Natural killer cell treated with Interleukin-12 subunit alpha and Interleukin-12 subunit beta and Interleukin-15 and Interleukin-18, amount 100 ng/mL, for 72 hours (primary cell): ENCODE data around the gene FREM1. TPM values are rescaled to one million over a fixed set of nuclear protein-coding genes. Genes with fewer than 3 reads are reported as not detected.

ENCODE experiments used
- ATAC-seq, 2 donors: fragments of 150-1000 bp; cut with Tn5 transposase in 1 of 2; sonication (Bioruptor Pico), chemical (Tn5 transposase) in 1 of 2; 2 replicates each; pipeline ENCODE4 v1.10.0; 2021
- DNase-seq: peaks from one replicate; pipeline ENCODE4 v3.0.0; 2022; ENCODE audit warnings: low spot score
- H3K27ac Mint-ChIP-seq, 2 donors: 1 replicate in 1 of 2; 2 replicates in 1 of 2; pipeline ENCODE4 v1.8.0; 2022; ENCODE audit warnings: mixed read lengths in 2 of 2, mild to moderate bottlenecking in 1 of 2, moderate library complexity in 1 of 2
- H3K27me3 Mint-ChIP-seq, 2 donors: 1 replicate in 1 of 2; 2 replicates in 1 of 2; pipeline ENCODE4 v1.8.0; 2022; ENCODE audit warnings: mixed read lengths in 2 of 2
- H3K36me3 Mint-ChIP-seq: one replicate; pipeline ENCODE4 v1.8.0; 2022; ENCODE audit warnings: mixed read lengths
- H3K4me1 Mint-ChIP-seq, 2 donors: 1 replicate in 1 of 2; 2 replicates in 1 of 2; pipeline ENCODE4 v1.8.0; 2022; ENCODE audit warnings: low read depth in 2 of 2, mixed read lengths in 2 of 2, mild to moderate bottlenecking in 1 of 2
- H3K4me3 Mint-ChIP-seq: one replicate; pipeline ENCODE4 v1.8.0; 2022; ENCODE audit warnings: mixed read lengths
- H3K9me3 Mint-ChIP-seq: 2 replicates; pipeline ENCODE4 v1.8.0; 2022; ENCODE audit warnings: mixed read lengths
- total RNA-seq, 2 donors: library from RNA; stranded (reverse); gene quantifications; one replicate each; pipeline ENCODE4 v1.2.3, GENCODE V29; 2022

FREM1 gene
- total RNA-seq, 2 donors from 2014 or later, result not detected

DNA sequence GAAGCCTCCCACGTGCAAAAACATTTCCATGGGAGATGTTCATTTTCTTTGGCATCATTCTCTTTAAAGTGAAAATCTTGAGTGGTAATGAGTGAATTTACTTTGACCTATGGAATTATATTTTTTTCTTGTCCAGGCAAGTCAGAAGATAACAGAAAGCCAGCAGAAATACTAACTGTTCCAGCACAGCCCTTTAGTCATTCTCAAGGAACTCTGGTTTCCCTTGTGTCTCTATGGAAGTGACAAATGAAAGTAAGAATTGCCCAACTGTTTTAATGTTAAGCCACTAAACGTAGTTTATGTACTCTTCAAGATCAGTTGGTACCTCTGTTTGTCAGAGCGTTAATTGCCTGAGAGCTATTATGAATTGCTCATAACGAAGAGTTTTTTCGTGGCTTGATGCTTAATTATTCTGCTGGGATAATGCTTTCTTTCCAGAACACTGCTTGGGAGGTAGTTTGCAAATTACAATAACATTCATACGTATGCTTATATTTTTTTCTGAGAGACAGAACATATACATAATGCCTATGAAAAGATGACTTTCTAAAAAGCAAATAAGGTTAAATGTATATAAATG lies 103.2 kb downstream of the FREM1 start:
- peaks cover 4 to 15% of the 10 kb centered on the region in 2 donors for H3K27me3 Mint-ChIP-seq
- no peak overlapping the region for H3K27ac Mint-ChIP-seq
- H3K4me3 Mint-ChIP-seq, result no peak overlapping the region
- H3K36me3 Mint-ChIP-seq, result no peaks in the 10 kb centered on the region
- ATAC-seq, result no peak
- H3K9me3 Mint-ChIP-seq, result peaks cover 3% of the 10 kb centered on the region
- DNase-seq, result no peak
- H3K4me1 Mint-ChIP-seq, result no peaks in the 10 kb centered on the region

DNA sequence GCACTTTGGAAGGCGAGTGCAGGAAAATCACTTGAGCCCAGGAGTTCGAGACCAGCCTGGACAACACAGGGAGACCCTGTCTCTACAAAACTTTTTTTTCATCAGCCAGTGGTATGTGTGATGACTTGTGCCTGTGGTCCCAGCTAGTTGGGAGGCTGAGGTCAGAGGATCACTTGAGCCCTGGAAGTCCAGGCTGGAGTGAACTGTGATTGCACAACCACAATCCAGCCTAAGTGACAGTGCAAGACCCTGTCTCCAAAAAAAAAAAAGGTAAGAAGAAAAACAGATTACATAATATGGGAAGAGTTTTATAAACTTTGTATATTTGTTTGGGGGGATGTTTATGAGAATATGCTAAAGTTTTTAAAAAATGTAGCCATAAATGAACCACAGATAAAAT lies 111.2 kb downstream of the FREM1 start:
- H3K4me3 Mint-ChIP-seq, result no peak overlapping the region
- ATAC-seq (no peak), DNase-seq (no peak)
- H3K9me3 Mint-ChIP-seq, result peaks cover under 1% of the 10 kb centered on the region
- no peaks in the 10 kb centered on the region for H3K36me3 Mint-ChIP-seq
- H3K27ac Mint-ChIP-seq, result no peak overlapping the region
- H3K4me1 Mint-ChIP-seq, result no peaks in the 10 kb centered on the region
- peaks cover 6 to 13% of the 10 kb centered on the region in 2 donors for H3K27me3 Mint-ChIP-seq

DNA sequence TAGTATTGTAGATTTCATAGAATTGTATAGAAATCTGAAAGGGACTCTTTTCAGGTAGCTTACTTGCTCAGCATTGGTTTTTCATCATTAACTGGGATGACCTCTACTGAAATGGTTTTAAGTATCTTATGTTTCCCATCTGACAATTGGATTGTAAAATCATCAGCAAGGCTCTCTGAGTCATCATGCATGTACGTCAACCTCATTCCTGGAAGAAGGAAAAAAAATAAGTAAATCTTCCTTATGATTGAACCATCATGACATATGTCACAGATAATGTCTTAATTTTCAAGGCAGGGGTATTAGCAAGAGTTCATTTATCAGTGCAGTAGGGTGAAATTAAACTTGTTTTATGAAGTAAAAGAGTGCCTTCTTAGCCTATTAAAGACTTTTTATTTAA lies 112.8 kb downstream of the FREM1 start:
- Mint-ChIP-seq H3K9me3 (peaks cover 2% of the 10 kb centered on the region), H3K36me3 (no peaks in the 10 kb centered on the region), H3K27me3 (peaks cover 6 to 14% of the 10 kb centered on the region in 2 donors), H3K4me3 (no peak overlapping the region), H3K27ac (no peak overlapping the region), H3K4me1 (no peaks in the 10 kb centered on the region)
- ATAC-seq (no peak), DNase-seq (no peak)

DNA sequence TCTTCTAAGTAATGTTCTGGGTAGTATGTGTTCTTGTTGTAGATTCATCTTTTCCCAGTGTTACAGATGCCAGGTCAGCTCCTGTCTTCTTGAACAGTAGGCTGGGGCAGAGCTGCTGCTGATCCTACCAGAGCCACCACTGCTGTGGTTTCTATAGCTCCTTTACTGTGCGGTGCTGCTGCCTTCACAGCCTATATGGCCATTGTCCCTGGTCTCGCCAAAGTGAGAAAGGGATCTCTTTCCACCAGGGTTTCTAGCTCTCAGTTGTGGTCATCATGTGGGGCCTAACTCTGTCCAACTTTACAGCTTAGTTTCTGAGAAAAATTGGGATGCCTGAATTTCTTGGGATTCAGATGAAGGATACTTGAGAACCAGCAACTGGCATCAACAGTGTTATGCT lies 116.8 kb downstream of the FREM1 start:
- Mint-ChIP-seq H3K27ac (no peak overlapping the region), H3K4me1 (no peaks in the 10 kb centered on the region), H3K9me3 (peaks cover 2% of the 10 kb centered on the region), H3K4me3 (no peak overlapping the region), H3K36me3 (no peaks in the 10 kb centered on the region), H3K27me3 (peaks cover 10 to 20% of the 10 kb centered on the region in 2 donors)
- DNase-seq (no peak), ATAC-seq (no peak)

DNA sequence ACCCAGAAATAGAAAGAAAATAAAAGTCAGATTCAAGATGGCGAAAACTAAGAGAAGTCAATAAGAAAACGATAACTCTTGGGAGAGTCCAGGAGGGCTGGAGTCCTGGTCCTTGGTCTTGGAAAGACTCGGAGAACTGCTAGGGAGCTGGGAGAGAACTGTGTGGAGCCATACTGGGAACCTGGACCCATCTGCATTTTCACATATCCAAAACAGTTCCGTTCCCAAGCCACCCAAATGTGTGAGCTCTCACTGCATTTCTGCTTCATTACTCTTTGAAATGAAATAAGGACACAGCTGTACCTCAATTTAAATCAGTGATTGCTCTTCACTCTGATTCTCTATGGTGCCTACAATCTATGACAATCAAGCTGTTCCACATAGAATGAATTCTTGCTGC lies 119.6 kb downstream of the FREM1 start:
- Mint-ChIP-seq H3K4me1 (no peaks in the 10 kb centered on the region), H3K27me3 (peaks cover 14 to 27% of the 10 kb centered on the region in 2 donors), H3K36me3 (no peaks in the 10 kb centered on the region), H3K4me3 (no peak overlapping the region), H3K27ac (no peak overlapping the region), H3K9me3 (peaks cover 2% of the 10 kb centered on the region)
- no peak for DNase-seq
- no peak for ATAC-seq

DNA sequence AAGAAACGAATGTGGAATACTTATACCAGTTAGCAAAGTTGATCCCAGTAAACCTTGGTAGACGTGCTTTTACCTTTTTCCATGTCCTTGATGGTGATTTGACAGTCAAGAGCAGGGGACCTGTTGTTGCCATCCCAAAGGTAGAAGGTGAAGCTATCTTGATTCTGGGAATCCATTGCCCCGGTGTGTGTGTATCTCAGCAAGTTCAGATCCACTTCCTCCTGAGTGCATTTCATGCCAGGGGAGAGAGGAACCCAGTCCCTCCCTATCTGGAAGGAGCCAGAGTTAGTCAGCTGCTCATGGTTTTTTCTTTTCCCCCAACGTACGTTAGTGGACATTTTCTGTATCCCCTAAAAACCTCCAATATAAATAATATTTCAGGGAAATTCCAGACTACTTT lies 121.4 kb downstream of the FREM1 start:
- Mint-ChIP-seq H3K36me3 (no peaks in the 10 kb centered on the region), H3K4me3 (no peak overlapping the region), H3K4me1 (no peaks in the 10 kb centered on the region), H3K27me3 (peaks cover 12 to 32% of the 10 kb centered on the region in 2 donors), H3K27ac (no peak overlapping the region), H3K9me3 (peaks cover under 1% of the 10 kb centered on the region)
- no peak for DNase-seq
- ATAC-seq, result no peak

DNA sequence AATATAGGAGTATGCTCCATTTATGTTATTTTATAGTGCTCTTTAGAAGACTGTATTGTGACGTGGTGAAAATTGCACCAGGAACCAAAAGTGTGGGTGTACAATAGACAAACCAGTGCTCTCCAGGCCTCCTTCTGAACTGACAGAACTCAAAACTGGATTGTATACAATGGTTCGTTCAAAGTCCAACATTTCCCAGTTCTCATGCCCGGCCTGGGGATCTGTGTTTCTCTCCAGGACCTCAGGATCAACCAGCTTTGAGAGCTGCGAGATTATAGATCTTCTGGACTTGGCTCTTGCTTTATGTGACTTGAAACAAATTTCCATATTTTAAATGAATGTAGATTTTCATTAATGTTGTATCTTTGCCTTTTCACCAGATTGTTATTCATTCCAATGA lies 126.9 kb downstream of the FREM1 start:
- Mint-ChIP-seq H3K9me3 (no peaks in the 10 kb centered on the region), H3K36me3 (no peaks in the 10 kb centered on the region), H3K4me3 (no peak overlapping the region)

DNA sequence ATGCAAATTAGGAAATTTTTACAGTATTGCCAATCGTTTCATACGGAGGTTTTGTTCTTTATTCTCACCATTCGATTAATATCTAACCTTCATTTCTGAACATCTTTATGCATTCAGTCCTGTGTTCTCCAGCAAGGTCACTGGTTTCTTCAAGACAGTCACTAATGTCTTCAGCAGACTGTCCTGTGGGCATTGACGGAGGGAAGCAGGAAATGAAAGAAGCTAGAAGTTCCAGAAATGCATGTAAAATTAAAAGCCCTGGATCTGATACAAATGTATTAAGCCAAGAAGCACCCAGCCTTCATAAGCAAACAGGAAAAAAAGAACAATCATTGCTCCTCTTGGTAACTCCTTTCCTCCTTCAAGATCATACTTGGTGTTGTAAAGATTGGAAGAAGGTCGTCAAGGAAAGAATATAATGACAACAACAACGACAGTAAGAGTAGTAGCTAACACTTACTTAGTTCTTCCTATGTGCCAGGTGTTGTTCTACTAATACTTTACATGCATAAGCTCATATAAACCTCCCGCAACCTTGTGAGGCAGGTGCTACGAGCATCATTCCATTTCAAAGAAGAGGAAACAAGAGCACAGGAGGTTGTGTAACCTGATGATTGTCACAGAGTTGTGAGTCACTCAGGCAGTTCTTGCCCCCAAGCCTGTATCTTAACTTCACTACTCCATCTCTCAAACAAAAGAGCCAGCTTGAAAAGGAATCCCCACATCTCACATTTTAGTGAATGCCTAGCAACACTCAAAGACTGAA lies 127.8 kb downstream of the FREM1 start:
- H3K27ac Mint-ChIP-seq, result no peak overlapping the region
- no peaks in the 10 kb centered on the region for H3K4me1 Mint-ChIP-seq
- H3K9me3 Mint-ChIP-seq, result no peaks in the 10 kb centered on the region
- H3K27me3 Mint-ChIP-seq, result peaks cover 8 to 22% of the 10 kb centered on the region in 2 donors
- no peak for DNase-seq
- H3K36me3 Mint-ChIP-seq, result no peaks in the 10 kb centered on the region
- no peak for ATAC-seq
- H3K4me3 Mint-ChIP-seq, result no peak overlapping the region

More for the DNA sequence above, 126.9 kb downstream of the FREM1 start:
- DNase-seq, result no peak
- no peak overlapping the region for H3K27ac Mint-ChIP-seq
- ATAC-seq, result no peak
- H3K27me3 Mint-ChIP-seq, result peaks cover 10 to 26% of the 10 kb centered on the region in 2 donors
- H3K4me1 Mint-ChIP-seq, result no peaks in the 10 kb centered on the region

DNA sequence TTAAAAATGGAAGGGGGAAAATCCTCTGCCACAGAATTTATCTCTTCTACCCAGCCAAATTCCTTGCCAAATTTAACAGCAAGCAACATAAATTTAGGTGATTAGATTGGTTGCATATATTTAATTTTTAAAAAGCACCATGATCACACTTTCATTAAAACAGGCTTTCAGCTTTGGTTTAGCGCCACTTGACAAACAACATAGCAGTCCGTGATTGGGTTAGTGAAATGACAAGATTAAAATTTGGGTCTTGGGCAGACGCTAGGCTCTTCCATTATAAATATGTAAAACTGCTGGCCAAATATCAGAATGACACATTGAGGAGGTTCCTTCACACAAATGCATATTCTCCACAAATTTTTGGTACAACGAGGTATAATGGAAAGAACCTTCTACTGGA lies 129.5 kb downstream of the FREM1 start:
- H3K9me3 Mint-ChIP-seq, result no peaks in the 10 kb centered on the region
- peaks cover 6 to 20% of the 10 kb centered on the region in 2 donors for H3K27me3 Mint-ChIP-seq
- no peak overlapping the region for H3K27ac Mint-ChIP-seq
- ATAC-seq (no peak), DNase-seq (no peak)
- no peaks in the 10 kb centered on the region for H3K4me1 Mint-ChIP-seq
- H3K36me3 Mint-ChIP-seq, result no peaks in the 10 kb centered on the region
- no peak overlapping the region for H3K4me3 Mint-ChIP-seq

DNA sequence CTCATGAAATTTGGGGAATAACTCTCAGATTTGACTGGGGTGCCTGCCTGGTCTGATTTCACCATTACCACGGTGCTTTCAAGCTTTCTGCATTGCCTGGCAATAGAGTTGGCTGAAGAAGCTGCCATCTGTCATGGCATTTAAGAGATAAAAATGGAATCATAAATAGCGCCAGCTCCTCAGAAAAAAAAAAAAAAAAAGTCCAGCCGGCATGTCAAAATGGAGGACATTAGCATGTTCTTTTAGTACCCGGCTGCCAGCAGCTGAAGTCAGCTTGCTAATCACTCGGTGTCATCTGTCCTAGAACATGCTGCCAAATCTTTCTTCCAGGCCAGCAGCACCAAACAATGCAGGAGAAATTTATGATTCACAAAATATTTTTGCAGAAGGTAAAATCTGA lies 130.0 kb downstream of the FREM1 start:
- H3K36me3 Mint-ChIP-seq, result no peaks in the 10 kb centered on the region

DNA sequence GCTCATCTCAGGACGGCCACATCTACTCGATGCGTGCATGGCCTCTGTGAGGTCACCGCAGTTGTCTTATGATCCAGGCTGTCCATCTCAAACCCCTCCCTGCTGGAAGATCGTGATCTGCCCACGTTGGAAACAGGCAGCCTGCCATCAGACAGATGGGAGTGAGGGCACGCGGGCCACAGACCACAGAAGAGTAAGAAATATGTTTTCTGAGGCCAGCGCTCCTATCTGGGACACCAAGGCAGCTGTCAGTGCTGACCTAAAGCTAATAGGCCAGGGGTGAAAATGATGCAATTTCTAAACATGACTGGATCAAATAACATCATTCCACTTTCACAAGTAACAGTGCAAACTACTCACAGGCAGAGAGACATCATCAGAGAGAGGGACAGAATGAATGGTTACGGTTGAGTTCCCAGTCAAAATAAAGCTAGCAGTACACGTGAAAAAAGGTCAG lies 130.6 kb downstream of the FREM1 start:
- no peak for DNase-seq
- Mint-ChIP-seq H3K4me1 (no peaks in the 10 kb centered on the region), H3K9me3 (no peaks in the 10 kb centered on the region), H3K4me3 (no peak overlapping the region), H3K27me3 (peaks cover 6 to 13% of the 10 kb centered on the region in 2 donors), H3K36me3 (no peaks in the 10 kb centered on the region), H3K27ac (no peak overlapping the region)
- no peak for ATAC-seq

More for the DNA sequence above, 130.0 kb downstream of the FREM1 start:
- Mint-ChIP-seq H3K27me3 (peaks cover 6 to 19% of the 10 kb centered on the region in 2 donors), H3K4me1 (no peaks in the 10 kb centered on the region), H3K4me3 (no peak overlapping the region), H3K9me3 (no peaks in the 10 kb centered on the region), H3K27ac (no peak overlapping the region)
- no peak for DNase-seq
- no peak for ATAC-seq

DNA sequence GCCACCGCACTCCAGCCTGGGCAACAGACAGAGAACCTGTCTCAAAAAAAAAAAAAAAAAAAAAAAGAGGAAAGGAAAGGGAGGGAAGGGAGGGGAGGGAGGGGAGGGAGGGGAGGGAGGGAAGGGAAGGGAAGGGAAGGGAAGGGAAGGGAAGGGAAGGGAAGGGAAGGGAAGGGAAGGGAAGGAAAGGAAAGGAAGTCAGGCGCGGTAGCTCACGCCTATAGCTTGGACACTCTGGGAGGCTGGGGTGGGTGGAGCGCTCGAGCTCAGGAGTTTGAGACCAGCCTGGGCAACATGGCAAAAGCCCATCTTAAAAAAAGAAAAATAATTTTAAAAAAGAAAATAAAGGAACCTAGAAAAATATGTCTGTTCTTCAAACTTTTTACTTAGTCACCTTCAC lies 131.7 kb downstream of the FREM1 start:
- H3K36me3 Mint-ChIP-seq, result no peaks in the 10 kb centered on the region
- peaks cover 6 to 7% of the 10 kb centered on the region in 2 donors for H3K27me3 Mint-ChIP-seq
- ATAC-seq, result no peak
- H3K4me1 Mint-ChIP-seq, result no peaks in the 10 kb centered on the region
- H3K4me3 Mint-ChIP-seq, result no peak overlapping the region
- no peaks in the 10 kb centered on the region for H3K9me3 Mint-ChIP-seq
- H3K27ac Mint-ChIP-seq, result no peak overlapping the region
- DNase-seq, result no peak

DNA sequence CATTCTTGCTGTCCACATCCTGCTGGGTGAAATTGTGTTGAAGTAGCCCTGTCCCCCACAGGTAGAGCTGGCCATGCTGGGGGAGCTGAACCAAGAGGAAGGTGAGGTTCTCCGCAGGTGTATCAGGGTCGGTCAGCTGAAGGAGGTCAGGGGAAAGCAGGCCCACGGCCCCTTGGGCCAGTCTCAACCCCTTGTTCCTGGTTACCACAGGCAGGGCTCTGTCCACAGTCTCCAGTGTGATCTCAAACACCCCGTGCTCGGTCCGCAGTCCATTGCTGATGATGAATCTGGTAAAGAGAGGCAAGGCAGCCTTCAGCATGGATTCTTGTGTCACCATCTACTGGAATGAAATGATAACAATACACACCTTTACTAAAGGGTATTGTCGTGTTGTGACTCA lies 134.3 kb downstream of the FREM1 start:
- no peak for DNase-seq
- ATAC-seq, result peak in 1 of 2 donors; percentile 27
- no peaks in the 10 kb centered on the region for H3K36me3 Mint-ChIP-seq
- H3K4me3 Mint-ChIP-seq, result no peak overlapping the region
- H3K27ac Mint-ChIP-seq, result no peak overlapping the region
- peaks cover 3 to 7% of the 10 kb centered on the region in 2 donors for H3K27me3 Mint-ChIP-seq
- no peaks in the 10 kb centered on the region for H3K9me3 Mint-ChIP-seq
- H3K4me1 Mint-ChIP-seq, result no peaks in the 10 kb centered on the region

DNA sequence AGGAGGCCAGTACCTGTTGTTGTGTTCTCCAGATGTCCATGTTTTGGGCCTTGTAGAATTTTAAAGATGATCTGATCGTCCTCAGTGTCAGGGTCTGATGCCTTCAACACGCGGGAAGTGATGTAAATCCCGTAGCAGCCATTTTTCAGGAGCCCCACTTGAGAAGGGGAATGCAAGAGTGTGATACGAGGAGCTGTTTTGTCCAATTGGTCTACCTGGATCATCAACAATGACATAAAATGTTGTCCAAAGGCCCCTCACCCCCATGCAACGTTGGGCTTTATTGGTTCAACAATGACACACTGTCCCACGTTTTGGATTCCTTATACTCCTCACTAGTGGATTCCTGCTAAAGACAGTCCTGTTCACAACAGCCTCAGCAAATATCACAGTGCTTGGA lies 139.6 kb downstream of the FREM1 start:
- ATAC-seq, result peak in 1 of 2 donors; percentile 32
- no peaks in the 10 kb centered on the region for H3K36me3 Mint-ChIP-seq
- no peak for DNase-seq
- no peak overlapping the region for H3K27ac Mint-ChIP-seq
- H3K4me3 Mint-ChIP-seq, result no peak overlapping the region
- no peaks in the 10 kb centered on the region for H3K9me3 Mint-ChIP-seq
- H3K4me1 Mint-ChIP-seq, result no peaks in the 10 kb centered on the region
- peaks cover 4 to 26% of the 10 kb centered on the region in 2 donors for H3K27me3 Mint-ChIP-seq
